ENCODE data around the gene MYH15.
"Not testable (repeated sequence)": the region's sequence is repeated elsewhere in the genome, so short reads cannot be mapped to it uniquely, and the experiment has no call there.

The MYH15 gene

DNA sequence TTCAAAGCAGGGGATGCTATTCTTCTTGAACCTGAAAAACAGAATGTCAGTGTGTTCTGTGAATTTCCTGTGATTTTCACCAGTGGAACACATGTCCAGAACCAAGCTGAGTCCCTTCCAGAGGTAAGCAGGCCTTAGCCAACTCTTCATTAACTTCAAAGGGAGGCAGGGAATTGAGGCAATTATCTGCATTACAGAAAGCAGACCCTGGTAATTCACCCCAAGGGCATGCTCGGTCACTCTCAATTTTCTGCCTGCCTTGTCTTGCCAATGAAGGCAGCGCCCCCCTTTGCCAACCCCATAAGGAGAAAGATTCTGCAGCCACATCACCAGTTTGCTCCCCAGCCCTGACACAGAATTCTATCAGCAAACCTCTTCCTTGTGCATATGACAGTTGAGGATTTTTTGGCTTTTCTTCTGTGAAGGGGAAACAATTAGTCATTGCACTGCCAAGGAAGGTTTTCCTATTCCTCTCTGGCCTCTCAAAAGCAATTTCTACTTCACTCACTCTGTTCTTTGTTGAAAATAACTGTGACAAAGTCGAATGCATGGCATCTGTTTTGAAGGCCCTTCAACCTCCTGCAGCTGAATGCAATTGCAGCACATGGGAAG, 128.8 kb downstream of the MYH15 start:
- no peak for DNase-seq

DNA sequence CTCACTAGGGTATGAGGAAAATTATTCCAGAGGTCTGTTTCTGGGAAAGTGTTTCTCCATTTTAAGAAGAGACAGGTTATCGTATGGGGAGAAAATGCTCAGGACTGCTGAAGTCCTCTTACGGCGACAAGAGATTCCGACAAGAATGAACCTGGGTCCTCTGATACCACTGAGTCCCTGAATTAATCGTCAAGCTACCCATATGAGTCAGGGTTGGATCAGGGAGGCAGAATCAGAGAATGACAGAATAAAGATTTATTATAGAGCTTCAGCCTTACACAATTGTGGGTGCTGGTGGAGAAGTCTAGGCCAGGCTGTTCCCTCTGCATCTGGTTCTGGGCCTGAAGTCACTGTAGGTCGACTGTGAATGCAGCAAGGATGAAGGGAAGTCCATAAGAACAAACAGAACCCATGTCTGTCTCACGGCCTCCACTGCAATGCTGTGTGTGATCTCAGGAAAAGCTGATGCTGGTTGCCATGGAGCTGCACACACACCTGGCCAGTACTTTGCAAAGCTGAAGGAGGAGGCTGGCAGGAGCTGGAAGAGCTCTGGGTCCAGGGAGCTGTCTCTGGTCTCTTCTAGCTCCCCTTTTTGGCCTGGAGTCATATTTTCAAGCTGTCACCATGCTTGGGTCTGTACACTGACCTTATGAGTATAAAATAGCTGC, 130.1 kb downstream of the MYH15 start:
- no peak for DNase-seq

DNA sequence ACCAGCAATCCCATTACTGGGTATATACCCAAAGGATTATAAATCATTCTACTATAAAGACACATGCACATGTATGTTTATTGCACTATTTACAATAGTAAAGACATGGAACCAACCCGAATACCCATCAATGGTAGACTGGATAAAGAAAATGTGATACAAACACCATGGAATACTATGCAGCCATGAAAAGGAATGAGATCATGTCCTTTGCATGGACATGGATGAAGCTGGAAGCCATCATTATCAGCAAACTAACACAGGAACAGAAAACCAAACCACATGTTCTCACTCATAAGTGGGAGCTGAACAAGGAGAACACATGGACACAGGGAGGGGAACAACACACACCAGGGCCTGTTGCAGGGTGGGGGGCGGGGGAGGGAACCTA, 131.4 kb downstream of the MYH15 start:
- not testable (repeated sequence) for DNase-seq

DNA sequence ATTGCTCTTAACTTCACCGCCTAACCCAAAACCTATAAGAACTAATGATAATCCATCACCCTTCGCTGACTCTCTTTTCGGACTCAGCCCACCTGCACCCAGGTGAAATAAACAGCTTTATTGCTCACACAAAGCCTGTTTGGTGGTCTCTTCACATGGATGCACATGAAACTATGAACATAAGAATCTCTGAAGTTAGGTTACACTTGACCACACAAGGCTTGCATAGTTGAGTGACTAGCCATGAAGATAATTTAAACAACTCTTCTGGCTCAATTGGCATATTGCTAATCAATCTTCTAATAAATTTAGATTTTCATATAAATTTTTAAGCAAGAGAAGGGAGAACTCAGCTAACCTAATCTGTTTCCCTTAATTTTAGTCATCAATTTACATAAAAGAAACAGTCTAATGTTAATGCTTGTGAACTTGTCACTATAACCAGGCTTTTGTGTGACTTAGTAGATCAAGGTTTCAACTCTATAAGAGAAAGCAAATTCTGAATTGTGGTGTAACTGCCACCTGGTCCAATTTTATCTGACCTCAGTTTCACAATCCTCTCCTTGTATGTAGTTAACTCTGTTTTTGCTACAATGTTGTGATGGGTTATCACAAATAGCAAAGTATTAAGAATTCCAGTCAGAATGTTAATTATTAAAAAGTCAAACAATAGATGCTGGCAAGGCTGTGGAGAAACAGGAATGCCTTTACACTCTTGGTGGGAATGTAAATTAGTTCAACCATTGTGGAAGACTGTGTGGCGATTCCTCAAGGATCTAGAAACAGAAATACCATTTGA, 132.0 kb downstream of the MYH15 start:
- DNase-seq, result no peak

DNA sequence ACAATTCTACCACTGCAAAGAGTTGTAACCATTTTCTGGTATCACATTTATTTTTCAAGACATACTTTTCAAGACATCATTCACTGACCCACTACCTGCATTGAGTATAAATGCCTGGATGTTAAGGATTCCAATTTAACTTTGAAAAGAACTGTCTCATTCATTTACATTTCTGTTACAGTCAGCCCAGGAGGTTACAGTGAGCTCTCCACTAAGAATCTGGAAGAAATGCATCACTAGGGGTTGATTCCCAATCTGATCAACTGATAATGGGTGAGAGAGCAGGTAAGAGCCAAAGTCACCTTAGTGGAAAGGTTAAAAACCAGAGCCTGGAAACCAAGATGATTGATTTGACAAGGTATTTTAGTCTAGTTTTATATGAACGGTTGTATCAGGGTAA, 133.0 kb downstream of the MYH15 start:
- no peak for DNase-seq

DNA sequence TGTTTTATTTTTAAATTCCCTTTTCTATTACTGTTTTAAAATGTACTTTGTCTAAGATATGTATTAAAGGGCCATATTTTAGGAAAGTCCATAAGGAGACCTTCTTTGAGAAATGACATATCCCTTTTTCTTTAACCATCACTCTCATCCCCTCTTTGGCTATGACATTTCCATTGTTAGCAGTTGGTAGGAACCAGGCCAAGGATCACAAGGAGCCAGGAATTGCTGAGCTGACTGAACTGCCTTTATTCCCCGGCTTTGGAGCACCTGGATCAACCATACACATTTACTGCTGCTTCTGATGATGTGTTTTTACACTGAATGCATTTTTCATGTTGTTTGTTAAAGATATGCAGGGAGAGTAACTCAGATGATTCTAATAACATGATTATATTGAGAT, 134.4 kb downstream of the MYH15 start:
- DNase-seq, result no peak

DNA sequence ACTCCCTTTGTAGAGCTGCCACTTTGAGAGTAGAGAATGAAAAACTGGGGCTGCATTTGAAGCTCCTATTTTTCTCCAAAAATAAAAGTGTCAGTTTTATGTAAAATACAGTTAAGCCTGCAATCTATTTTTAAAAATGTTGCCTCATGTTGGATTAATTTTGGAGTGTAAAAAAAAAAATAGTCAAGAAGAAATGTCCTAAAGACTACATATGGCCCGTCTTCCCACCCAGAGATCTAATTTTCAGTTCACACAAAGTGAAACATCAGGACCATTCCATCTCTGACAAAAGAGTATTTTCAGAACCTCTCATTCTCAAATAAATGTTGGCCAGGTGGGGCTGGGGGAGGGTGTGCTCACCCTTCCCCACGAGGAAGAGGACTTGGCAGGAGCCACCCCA, 151.4 kb downstream of the MYH15 start:
- no peak for DNase-seq

DNA sequence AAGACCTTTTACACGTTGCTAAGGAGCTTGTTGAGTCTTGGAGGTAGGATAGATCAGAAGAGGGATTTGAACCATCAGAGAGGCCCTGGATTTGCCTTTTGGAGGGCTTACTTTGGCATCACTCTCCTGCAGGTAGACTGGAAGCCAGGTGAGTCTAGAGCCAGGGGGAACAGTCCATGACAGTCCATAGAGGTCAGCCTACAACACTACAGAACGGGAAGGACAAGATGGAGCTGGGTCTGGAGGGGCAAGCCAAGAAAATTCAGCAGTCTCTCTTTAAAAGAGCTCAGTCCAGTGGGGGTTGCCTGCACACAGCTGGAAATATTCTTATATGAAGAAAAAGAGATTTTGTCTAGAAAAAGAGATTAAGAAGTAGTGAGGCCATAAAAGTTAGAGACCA, 153.4 kb downstream of the MYH15 start:
- no peak for DNase-seq

DNA sequence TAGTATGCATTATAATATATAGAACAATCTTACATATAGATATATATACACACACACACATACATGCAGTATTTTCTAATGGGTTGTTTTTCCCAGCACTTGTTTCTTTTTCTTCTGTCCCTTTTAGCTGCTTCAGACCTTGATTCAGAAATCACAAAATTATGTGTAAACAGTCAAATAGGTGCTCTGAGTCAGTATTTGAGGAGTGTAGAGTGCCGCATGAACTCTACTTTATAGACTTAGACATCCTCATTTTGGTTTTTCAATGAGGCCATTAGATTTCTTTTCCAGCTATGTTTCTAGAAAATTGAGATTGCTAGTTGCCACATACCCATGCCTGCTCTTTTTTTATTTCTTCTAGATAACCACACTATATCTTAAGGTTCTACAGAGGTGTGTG, 155.8 kb downstream of the MYH15 start:
- DNase-seq, result no peak

DNA sequence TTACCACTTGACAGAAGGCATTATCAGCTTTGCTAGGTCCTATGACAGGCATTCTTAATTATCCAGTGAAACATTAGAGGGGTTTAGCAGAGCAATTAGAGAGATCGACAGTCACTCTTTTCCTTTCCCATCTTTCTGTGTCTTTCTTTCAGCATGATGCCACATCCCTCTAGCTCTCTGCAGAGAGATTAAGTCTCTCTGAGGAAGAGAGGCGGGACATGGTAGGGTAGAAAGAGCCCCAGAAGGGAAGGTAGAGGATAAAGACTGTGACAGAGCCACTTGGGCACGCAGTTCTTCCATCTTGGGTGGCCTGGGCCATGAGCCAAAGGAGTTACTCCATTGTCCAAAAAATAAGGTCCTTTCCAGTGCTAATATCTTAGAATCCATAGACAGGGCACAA, 158.2 kb downstream of the MYH15 start:
- DNase-seq, result no peak

DNA sequence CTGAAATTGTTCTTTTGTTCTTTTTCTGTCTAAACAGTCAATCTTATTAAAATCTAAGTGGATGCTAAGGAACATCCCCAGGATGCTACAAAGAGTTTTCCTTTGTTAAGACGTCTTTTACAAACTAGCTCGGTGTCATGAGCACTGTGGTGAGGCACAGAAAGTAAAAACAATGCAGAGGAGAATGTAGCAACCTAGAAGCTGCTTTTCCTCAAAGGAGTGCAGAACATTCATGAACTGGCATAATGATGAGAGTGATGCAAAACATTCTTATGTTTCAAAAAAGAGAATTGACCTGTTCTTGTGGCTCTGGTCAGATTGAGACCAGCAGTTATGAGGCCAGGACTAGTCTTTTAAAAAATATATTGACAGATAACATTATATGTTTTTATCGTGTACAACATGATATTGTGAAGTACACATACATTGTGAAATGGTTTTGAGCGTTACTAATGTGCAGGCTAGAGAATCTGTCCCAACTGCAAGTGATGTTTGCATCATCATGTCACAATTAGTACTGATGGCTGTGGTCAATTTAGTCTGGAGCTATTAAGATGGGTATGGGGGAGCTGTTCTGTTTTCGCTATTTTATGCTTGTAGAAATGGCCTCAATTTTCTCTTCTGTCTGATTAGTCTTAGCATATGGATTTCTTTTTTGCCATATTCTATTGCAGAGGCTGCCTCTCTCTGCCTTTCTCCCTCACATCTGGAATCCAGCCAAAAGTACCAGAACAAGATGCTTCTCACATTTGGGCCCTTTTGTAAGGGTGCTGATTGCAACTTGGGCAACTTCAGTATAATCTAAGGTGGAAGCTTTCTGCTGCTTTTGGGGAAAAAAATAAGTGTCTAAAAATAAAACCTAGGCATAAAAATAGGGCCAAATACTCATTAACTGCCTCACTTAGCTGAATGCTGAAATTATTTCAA, 163.8 kb downstream of the MYH15 start:
- DNase-seq, result no peak

DNA sequence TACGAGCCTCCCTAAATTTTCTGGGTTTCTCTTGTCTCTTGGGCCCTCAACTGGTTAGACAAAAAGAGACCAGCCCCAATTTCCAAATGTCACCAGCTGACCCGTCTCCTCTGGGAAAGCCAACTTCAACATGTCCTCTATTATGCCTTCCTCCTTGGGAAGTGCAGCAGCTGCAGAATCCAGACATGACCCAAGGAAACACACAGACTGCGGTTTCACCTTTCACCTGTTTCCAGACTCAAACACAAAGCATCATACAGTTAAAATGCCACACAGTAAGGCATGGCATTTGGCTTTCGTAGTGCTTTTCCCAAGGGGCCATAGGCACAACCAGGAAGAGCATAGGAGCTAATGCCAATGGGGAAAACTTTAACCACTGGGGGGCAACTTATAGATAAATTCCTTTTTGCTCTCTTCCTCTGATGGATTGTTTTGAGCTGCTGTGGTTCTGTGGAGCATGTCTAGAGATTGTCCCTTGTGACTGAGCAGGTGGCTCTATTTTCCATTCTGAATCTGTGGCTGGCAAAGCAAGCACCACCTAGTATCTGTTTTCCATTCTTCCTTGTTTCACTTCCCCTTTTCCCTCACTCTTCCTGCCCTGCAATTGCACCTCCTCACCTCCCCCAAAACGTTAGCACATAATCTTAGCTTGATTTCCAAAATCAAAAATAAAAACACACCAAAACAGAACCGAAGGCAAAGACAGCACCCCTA, 164.7 kb downstream of the MYH15 start:
- DNase-seq, result no peak

DNA sequence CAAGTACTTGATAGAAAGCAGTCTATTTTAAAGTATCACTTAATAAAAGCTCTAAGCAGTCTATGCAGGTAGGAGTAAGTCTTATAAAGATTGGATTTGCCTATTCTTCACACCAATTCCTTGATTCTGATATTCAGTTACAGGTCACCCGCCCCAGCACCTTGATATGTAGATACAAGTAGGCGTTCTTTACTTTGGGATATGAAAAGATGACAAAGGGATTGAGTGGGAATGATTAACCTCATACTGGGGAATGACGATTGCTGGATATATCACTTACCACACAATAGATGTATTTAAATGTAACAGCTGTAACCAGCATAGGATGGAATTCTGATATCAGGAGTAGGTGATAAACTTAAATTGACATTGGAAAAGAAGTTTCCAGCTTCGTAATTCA, 166.9 kb downstream of the MYH15 start:
- no peak for DNase-seq

DNA sequence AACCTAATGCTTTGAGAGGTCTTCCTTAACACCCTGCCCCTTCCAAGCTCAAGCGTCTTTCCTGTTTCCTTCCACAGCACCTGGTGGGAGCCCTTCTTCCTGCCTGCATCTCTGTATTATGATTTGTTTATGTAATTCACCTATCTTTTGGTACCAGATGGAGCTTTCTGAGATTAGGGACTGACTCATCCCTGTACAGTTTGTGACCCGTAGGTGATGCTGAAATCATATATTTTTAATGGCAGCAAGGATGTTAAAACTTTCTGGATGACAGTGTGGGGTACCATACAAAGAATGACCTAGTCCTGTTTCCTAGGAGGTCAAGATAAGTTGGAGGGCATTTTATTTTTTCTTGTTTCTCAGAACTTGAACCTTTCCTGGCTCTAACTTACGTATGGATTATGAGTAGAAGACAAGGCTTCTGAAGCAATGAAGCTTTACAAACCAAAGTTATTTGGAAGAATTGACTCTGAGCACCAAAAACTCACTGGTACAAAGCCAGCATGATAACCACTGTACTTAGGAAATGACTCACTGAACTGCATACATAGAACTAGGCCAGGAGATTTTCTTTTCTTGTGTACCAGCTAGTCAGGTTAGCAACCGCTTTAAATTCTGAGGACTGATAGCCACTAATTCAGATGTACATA, 167.4 kb downstream of the MYH15 start:
- no peak for DNase-seq

DNA sequence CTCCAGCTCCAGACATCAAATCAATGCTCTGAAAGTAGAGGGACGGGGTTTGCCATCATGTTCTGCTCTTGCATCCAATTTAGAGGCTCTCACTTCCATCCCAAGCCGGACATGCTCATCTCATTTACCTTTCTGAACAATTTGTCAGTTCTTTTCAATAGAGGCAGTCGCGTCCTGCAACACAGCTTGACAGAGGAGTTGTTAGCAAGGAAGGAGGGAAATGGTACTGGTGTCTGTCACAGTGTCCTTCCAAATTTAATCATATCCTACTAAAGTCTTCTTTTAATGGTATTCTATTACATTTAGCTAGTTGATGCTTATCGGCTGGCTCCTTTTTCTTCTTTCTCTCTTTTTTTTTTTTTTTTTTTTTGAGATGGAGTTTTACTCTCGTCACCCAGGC, 168.5 kb downstream of the MYH15 start:
- DNase-seq, result no peak

DNA sequence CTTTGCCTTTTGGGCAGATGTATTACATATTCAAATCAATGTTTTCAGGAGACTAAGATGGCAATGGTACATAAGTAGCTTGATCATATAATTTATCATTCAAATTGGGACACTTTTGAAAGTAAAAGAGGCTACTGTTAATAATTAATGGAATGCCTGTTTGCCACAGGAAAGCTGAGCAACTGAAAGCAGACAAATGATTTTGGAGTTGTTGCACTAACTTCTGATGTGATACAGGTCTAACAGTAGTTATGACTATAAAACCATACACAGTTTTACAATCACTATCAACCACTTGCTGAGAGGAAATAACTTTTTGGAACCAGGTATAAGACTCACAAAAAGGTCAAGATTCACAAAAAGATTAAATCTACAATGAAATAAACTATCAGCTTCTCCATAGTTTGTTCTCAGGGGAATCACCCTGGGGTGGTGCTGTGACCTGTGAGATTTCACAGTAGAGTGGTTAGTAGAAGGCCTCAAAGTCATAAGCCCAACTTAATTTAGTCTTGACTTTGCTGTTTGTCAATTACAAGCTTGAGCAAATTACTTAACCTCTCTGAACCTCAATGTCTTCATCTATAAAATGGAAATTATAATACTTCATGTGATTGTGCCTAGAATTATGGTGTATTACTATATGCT, 171.4 kb downstream of the MYH15 start:
- DNase-seq, result no peak

DNA sequence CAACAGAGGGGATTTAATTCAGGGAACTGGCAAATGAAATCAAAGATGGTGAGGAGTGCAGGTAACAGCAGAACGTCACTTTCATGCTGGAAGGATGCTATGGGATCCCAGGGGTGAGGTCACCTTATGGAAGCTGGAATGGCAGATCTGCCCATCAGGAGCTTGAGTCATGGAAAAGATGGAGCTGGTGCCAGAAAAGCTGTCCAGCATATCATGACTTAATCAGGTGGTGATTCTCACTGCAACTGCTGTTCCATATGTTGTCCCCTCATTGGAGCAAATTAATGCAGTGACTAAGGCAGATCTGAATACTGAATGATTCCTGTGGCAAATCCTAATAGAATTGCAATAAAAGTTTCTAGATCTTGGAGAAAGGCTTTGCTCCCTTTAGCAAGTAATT, 175.7 kb downstream of the MYH15 start:
- no peak for DNase-seq

DNA sequence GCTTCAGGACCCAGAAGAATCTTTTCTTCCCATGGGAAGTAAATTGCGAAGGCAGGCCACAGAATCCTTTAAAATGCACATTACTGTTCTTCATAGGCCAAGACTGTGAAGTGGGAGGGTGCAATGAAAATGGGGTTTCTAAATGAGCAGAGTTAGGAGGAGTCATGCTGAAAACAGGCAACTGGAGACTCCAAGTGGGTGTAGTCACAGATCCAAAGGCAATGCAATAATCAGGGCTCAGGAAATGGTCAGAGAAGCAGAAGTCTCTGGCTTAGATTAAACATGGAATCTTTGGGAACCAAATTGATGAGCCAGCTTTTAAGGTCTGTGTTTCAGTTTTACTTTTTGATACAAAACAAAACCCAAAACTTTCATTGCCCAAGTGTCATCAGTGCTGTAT, 176.4 kb downstream of the MYH15 start:
- DNase-seq, result no peak

DNA sequence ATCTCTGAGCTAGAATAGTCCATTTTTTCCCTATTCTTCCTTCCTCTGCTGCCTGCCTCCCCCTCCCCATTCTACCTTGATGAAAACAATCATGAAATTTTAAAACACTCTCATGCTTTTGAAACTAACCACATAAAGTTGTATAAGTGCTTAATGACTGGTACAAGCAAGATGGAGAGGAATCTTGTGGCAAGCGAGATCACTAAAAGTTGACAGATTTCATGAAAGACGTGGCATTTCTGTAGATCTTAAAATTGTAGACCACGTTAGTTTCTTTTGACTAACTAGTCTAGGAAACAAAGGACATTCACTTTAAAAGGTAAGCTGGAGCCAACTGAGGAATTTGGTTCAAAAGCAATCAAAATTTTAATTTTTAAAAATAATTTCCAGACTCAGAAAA, 178.6 kb downstream of the MYH15 start:
- DNase-seq, result no peak
